ENCODE data around the gene RNF11.

Gene RNF11

DNA sequence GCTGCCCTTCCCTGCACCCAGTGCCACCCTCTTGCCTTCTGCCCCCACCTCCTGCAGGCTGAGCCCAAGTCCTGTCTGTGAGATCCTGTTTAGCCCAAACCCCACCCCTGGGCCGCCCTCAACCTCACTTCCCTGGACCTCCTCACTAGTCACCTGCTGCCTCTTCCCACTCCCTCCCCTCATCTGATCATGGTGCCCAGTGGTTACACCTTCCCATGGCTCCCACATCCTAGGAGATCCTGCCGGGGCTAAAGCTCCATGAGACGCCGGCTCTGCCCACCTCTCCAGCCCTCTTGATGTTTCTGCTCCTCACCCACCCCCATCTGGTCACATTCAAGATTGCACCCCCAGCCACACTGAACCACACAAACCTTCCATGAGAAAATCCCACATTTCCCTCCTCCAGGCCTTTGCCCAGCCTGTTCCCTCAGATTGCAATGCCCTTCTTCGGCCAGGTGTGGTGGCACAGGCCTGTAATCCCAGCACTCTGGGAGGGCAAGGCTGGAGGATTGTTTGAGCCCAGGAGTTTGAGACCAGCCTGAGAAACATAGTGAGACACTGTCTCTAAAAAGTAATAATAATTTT is 77.3 kb downstream of the RNF11 start:
- DNase-seq (ENCODE audit: low spot score) = no peak
- FAIRE-seq = no peak

DNA sequence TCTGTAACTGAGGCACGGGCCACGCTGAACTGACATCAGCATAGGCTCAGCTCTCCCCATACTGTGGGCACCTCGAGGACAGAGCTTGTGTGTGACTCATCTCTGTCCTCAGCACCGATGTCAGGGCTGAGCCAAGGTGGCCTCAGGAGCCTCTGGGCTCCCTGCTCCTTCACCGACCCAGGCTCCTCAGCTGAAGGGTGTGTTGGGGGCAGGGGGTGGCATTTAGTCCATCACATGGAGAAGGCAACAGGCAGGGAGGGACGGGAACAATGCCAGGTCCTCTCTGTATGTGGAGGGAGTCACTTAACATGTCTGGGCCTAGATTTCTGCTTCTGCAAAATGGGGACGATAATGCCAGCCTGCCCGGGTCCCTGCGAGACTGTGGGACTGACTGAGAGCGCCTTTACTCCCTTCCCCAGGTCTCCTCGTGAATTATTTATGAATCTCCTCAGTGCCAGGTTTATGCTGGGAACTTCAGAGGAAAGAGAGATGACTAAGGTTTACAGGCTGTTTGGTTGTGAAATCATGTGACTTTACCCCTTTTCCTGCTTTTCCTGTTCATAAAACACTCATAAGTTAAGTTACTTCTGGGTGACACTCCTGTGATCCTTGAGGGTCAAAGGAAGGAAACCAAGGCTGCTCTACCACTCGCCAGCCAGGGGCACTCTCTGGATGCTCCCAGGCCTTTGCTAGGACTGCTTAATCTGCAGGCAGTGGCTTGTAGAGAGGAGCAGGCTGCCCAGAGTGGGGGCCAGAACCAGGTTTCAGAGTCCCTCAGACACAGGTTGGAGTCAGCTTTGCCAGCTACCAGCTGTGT is 78.1 kb downstream of the RNF11 start:
- DNase-seq (ENCODE audit: low spot score) = peak; percentile 57
- FAIRE-seq = no peak

DNA sequence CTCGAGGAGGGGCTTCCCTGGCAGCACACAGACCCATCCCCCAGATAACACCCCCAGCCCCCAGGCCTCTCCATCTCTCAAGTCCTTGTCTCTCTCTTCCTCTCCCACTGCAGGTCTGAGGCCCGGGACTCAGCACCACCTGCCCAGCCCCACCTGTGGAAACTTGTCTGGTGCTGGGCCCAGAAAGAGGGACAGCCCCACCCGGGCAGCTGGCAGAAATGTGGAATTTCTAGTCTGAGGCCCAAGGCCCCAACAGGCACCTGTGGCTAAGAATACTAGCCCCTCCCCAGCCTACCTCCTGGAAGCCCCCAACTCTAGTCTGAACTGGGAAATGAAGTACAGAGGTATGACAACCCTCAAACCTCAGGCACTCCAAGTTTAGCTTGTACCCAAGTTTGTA is 78.9 kb downstream of the RNF11 start:
- DNase-seq (ENCODE audit: low spot score) (no peak), FAIRE-seq (no peak)

DNA sequence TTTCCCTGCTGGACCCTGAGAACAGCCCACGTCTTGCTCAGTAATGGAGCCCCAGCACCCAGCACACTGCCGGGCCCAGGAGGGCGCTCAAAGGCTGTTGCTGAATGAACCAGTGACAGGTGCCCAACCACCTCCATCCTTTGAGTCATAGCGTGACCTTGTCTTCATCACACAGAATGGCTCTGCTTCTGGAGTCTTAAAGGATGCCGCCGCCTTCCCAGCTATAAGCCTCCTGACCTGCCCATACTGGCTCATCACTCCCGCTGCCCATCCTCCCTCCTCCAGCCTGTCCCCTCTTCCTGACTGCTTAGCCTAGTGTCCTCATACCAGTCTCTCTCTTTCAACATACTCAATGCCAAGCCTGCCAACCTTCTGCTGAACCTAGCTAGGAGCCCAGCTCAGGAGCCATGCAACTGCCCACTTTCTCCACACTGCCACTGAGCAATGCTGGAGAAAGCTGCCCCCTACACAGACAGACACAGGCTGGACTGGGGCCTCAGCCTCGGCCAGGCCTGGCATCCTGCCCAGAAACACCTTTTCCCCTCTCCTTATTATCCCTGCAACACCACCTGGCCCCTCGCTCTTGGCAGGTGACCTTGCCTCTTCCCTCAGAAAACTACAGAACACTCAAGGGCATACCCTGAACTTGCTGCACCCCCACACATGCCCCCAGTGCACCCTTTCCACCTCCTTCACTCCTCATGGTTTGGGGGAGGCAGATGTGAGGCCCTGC is 80.2 kb downstream of the RNF11 start:
- DNase-seq (ENCODE audit: low spot score) (no peak), FAIRE-seq (no peak)

DNA sequence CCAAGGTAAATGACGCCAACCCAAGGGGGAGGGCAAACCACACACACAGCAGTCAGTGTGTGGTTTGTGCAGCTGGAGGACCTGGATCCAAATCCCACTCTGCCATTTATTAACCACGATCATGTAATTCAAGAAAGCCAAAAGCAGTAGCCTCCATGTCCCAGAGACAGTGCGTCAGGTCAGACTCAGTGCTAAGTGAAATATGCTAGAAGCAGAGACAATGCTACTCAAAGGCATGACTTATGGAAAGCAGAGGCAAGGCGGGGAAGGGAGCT is 80.7 kb downstream of the RNF11 start:
- DNase-seq (ENCODE audit: low spot score) = no peak
- no peak for FAIRE-seq

DNA sequence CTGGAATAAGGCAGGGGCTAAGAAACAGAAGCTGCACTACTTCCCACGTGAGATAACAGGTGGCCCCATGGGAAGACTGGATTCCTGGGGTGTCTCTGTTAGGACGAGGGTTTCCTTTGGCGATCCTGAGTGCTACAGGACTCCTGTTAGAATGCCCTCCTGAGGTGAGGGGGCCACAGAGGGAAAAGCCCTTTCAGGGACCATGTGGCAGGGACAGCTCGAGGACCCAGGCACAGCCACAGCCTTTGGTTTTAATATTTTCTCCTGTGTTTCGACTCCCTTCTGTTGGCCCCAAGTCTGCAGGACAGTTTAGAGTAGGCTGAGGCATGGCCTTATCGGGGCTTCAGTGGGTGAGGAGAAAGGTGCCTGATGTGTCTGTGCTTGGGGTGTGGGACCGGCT is 81.7 kb downstream of the RNF11 start:
- FAIRE-seq (no peak), DNase-seq (ENCODE audit: low spot score) (no peak)

DNA sequence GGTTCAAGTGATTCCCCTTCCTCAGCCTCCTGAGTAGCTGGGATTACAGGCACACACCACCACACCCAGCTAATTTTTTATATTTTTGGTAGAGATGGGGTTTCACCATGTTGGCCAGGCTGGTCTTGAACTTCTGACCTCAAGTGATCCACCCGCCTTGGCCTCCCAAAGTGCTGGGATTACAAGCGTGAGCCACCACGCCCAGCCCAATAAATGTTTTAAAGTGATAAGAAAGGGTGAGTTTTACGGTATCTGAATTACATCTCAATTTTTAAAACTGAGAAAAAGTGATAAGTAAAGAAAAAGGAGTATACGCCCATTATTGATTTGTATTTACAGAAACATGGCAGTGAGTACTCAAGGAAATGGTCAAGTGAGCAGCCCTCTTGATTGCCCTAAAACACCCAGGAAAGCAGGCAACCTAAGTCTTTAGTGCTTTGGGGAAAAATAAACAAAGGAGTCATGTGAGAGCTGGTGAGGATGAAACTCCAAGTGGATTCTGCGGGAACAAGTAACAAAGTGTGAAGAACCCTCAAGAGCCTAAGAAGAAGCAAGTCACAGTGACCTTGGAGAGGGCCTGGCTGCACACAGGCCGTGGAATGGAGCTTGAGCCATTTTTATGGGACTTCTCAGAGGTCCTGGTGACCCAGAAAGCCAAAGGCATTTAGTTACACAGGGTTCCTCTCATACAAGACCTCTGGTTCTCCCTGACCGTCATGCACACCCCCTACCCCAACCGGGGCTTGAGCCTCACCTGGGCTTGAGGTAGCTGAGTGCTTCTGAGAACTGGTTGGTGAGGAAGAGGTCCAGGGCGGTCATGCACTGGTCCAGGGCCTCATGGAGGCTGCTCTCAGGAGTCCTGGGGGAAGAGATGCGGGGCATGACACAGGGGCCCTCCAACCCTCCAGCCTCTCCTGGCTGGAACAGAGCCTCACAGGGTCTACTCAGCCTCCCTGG is 85.2 kb downstream of the RNF11 start:
- FAIRE-seq = no peak
- DNase-seq (ENCODE audit: low spot score) = no peak

DNA sequence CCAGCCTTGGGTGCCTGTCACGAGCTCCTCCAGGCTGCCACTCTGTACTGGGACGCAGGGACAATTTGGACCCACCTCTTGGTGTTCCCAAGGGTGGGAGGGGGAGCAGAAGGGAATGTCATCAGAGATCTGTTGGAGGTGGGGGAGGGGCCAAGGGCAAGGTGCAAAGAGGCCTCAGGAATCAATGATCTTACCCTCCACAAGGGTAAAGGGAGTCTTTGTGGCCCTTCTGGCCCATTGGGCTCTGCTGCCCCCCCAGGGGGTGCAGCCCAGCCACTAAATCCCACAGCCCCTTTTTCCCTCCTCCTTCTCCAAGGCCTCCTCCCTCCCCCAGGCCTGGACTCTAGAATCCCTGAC is 85.8 kb downstream of the RNF11 start:
- no peak for FAIRE-seq

DNA sequence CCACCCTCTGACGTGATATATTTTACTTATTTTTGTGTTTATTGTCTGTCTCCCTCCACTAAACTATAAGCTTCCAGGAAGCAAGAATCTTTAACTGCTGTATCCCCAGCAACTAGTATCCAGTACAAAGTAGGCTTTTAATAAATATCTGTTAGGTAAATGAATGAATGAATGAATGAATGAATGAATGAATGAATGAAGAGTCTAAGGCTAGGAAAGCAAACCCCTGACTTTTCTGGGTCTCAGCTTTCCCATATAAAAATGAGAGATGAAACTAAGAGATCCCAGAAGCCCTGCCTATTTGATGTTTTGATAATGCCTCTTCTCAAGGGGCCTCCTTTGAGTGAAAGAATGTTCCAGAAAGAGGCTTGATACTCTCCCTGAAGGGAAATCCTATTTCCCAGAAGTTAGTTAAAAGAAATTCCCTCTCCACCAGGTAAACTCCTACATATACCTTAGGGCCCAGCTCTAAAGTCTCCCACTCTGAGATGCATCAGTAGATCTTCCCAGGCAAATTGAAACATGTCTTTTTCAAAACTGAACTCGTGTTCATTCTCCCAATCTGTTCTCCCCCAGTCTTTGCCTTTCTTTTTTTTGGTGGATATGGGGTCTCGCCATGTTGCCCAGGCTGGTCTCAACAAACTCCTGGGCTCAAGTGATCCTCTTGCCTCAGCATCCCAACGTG is 86.5 kb downstream of the RNF11 start:
- FAIRE-seq = no peak

More for the DNA sequence above, 85.8 kb downstream of the RNF11 start:
- DNase-seq (ENCODE audit: low spot score) = no peak

More for the DNA sequence above, 86.5 kb downstream of the RNF11 start:
- no peak for DNase-seq (ENCODE audit: low spot score)
